NT2/D1 (cell line): ENCODE data around the gene TMEM165.

Experiments used
- DNase-seq: peaks from one replicate; pipeline ENCODE4 v3.0.0-alpha.2; 2011; ENCODE audit warnings: low read depth, low spot score
- H3K27me3 ChIP-seq: 2 replicates; pipeline ENCODE4 v1.6.0; 2011; ENCODE audit warnings: mild to moderate bottlenecking; ENCODE audit not compliant: insufficient read length, insufficient read depth
- H3K36me3 ChIP-seq: 2 replicates; pipeline ENCODE4 v1.6.1; 2011; ENCODE audit warnings: mild to moderate bottlenecking, low read length, mixed read lengths; ENCODE audit not compliant: insufficient read depth, insufficient read length
- H3K4me1 ChIP-seq: 2 replicates; pipeline ENCODE4 v1.5.1; 2011; ENCODE audit not compliant: insufficient read depth, insufficient read length
- H3K4me3 ChIP-seq: 2 replicates; pipeline ENCODE4 v1.5.1; 2011; ENCODE audit warnings: low read depth; ENCODE audit not compliant: insufficient read length
- H3K9ac ChIP-seq: 2 replicates; pipeline ENCODE4 v1.6.0; 2011; ENCODE audit warnings: low read depth; ENCODE audit not compliant: insufficient read length
- H3K9me3 ChIP-seq: 2 replicates; pipeline ENCODE4 v1.5.1; 2011; ENCODE audit warnings: mild to moderate bottlenecking, low read length; ENCODE audit not compliant: insufficient read depth
- SUZ12 ChIP-seq: IDR thresholded peaks from 2 replicates; pipeline ENCODE4 v1.6.1; 2011; ENCODE audit not compliant: insufficient read length, insufficient read depth; ENCODE audit errors: extremely low read depth
- YY1 ChIP-seq: IDR thresholded peaks from 2 replicates; pipeline ENCODE4 v1.6.1; 2011; ENCODE audit not compliant: insufficient read length, insufficient read depth
- ZNF274 ChIP-seq: IDR thresholded peaks from 2 replicates; pipeline ENCODE4 v1.6.1; 2011; ENCODE audit warnings: mild to moderate bottlenecking, low read depth, low read length

The TMEM165 gene

DNA sequence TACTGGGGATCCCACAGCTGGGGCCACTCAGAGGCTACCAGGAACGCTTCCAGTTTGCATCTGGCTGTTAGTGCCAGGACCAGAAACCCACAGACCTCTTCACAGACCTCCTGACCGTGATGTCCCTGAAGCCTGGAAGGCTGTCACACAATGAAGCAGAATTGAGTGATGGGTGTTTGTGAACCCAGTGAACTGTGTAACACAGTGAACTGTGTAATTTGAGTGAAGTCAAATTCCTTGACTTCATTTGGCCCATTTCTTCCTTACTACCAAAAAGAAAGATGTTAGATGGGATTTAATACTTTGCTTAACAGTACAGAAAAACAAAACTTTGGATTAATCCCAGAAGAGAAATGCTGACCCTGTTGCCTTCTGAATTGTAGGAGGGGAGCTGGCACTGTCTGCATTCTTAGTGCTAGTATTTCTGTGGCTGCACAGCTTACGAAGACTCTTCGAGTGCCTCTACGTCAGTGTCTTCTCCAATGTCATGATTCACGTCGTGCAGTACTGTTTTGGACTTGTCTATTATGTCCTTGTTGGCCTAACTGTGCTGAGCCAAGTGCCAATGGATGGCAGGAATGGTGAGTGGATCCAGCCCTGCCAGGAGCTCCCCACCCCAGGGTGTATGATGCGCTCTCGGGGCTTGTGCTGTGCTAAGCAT, 31.9 kb upstream of the TMEM165 start:
- Histone ChIP-seq H3K27me3 (no peaks in the 10 kb centered on the region), H3K36me3 (peaks cover 21% of the 10 kb centered on the region)
- TF ChIP-seq SUZ12: no peak
- no peak for TF ChIP-seq YY1
- TF ChIP-seq ZNF274: no peak

DNA sequence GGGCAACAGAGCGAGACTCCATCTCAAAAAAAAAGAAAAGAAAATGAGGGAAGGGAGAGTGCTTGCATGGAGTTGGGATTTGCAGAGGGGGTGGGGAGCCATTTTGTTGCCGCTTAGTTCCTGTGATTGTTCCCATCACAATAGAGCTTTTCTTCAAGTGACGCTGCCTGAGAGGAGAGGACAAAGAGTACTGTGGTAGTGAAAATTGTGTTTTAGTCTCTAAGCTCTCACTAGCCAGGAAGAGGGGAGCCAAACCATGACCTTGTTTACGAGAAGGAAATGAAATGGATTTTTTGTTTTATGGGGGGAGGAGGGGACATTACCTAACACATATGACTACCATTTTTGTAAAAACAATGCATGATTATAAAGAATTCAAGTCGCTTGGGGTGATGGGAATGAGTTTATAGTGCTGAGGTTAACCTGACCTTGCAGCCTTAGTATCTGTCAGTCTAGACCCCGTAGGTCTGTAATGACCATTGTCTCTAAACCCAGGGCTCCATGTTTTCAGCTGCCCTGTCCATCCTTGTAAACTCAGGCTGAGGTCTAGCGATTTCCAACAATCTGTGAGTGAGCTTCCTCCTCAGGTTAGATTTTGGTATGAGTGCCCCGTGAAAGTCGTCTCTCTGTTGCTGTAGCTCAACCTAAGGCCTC, 30.9 kb upstream of the TMEM165 start:
- no peak overlapping the region for H3K4me3 ChIP-seq
- H3K36me3 ChIP-seq: peaks cover 21% of the 10 kb centered on the region
- H3K27me3 ChIP-seq: no peaks in the 10 kb centered on the region
- no peaks in the 10 kb centered on the region for H3K4me1 ChIP-seq
- peak; percentile 43 for DNase-seq
- no peaks in the 10 kb centered on the region for H3K9me3 ChIP-seq
- TF ChIP-seq ZNF274 (no peak), YY1 (no peak), SUZ12 (no peak)
- no peak overlapping the region for H3K9ac ChIP-seq

More for the DNA sequence above, 31.9 kb upstream of the TMEM165 start:
- no peak for DNase-seq
- Histone ChIP-seq H3K9ac (no peak overlapping the region), H3K4me1 (no peaks in the 10 kb centered on the region), H3K9me3 (no peaks in the 10 kb centered on the region), H3K4me3 (no peak overlapping the region)

DNA sequence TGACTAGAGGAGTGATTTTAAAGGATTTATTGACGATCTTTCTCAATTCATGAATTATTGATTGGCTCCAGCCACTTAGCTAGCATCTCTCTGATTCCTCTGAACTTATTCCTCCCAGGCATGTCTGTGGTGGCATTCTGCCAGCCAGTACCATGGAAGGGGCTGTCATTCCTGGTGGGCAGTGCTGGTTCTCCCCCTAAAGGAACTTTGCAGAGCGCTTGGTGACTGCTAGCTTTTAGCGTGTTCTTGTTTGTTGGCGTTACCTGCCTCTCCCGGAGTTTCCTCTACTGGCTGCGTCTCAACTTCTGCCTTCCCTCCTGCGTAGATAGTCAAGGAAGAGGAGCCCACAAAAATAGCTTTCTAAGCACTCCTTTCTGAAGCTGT, 30.4 kb upstream of the TMEM165 start:
- TF ChIP-seq ZNF274 (no peak), YY1 (no peak), SUZ12 (no peak)
- Histone ChIP-seq H3K4me1 (no peaks in the 10 kb centered on the region), H3K9ac (no peak overlapping the region), H3K4me3 (no peak overlapping the region), H3K27me3 (no peaks in the 10 kb centered on the region), H3K9me3 (no peaks in the 10 kb centered on the region), H3K36me3 (peaks cover 21% of the 10 kb centered on the region)
- DNase-seq: no peak

DNA sequence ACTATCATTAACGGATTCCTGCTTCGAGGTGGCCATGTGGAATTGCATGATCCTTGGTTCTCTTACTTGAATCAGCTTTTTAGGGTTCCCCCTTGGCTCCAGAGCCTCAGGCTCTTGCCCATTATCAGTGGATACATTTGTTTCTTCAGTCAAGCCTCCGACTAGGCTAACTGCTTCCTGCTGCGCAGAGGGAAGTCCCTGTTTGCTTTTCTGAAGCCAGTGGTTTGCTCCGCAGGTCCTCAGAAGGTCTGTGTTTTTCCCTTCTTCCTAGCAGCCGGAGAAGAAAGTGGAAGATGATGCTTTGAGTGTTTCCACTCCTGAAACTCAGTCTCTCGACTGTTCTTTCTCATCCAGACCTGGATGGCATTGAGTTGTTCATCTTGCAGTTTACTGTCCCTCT, 29.1 kb upstream of the TMEM165 start:
- TF ChIP-seq ZNF274 (no peak), SUZ12 (no peak), YY1 (no peak)
- Histone ChIP-seq H3K9me3 (no peaks in the 10 kb centered on the region), H3K27me3 (no peaks in the 10 kb centered on the region), H3K4me3 (no peak overlapping the region), H3K4me1 (no peaks in the 10 kb centered on the region), H3K36me3 (peaks cover 23% of the 10 kb centered on the region), H3K9ac (no peak overlapping the region)
- DNase-seq: no peak

DNA sequence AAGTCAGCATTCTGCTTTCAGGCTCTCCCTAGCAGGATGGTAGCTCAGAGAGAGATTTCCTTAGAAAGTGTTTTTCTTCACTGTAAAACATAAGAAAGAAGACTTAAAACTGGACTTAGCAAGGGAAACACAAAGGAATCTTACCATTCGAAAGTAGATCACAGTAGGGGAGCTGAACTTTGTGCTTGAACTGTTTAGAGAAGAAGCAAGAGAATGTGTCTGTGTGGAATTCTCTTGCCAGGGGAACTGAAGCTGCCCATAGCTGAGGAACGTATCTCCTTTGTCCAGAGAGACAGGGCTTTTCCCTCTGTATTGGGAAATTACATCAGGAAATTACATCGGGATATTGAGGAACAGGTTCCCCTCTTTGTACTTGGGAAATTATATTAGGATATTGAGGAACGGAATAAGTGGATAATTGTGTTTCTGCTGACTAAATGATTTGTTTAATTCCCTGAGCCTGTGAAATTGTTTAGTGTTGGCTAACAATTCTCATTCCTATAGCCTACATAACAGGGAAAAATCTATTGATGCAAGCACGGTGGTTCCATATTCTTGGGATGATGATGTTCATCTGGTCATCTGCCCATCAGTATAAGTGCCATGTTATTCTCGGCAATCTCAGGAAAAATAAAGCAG, 28.6 kb upstream of the TMEM165 start:
- peaks cover 23% of the 10 kb centered on the region for H3K36me3 ChIP-seq
- H3K4me3 ChIP-seq: no peak overlapping the region
- H3K9me3 ChIP-seq: no peaks in the 10 kb centered on the region
- DNase-seq: no peak
- H3K27me3 ChIP-seq: no peaks in the 10 kb centered on the region
- TF ChIP-seq SUZ12: no peak
- no peak for TF ChIP-seq YY1
- TF ChIP-seq ZNF274: no peak
- no peaks in the 10 kb centered on the region for H3K4me1 ChIP-seq
- no peak overlapping the region for H3K9ac ChIP-seq

DNA sequence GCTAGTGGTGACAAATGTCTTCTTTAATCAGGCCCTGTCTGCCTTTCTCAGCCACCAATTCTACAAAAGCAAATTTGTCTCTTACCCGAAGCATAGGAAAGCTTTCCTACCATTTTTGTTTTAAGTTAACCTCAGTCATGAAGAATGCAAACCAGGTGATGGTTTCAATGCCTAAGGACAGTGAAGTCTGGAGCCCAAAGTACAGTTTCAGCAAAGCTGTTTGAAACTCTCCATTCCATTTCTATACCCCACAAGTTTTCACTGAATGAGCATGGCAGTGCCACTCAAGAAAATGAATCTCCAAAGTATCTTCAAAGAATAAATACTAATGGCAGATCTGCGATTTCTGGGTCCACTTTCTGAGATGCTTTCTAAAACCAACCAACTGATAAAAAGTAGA, 25.8 kb upstream of the TMEM165 start:
- no peak for TF ChIP-seq SUZ12
- TF ChIP-seq ZNF274: no peak
- H3K9me3 ChIP-seq: no peaks in the 10 kb centered on the region
- no peak for DNase-seq

DNA sequence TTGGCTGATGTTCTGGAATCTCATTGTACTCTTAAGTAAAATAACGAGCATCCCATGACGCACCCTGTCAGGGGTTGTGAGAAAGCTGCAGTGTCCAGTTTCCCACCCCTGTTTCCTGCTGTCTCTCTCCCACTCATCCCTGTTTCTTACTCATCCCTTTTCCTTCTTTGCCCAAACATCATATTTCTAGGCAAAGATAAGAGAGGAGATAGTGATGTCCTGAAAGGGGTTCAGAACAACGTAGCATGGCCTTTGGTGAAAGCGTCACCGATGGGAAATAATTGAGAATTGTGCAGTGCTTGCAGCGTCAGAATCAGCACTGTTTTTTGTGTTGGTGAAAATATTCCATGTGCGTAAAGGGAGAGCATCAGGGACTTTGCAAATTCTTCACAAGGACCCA, 23.5 kb upstream of the TMEM165 start:
- no peaks in the 10 kb centered on the region for H3K9me3 ChIP-seq
- DNase-seq: no peak
- no peak overlapping the region for H3K9ac ChIP-seq
- no peaks in the 10 kb centered on the region for H3K4me1 ChIP-seq
- TF ChIP-seq ZNF274 (no peak), YY1 (no peak), SUZ12 (no peak)
- H3K27me3 ChIP-seq: no peaks in the 10 kb centered on the region
- no peak overlapping the region for H3K4me3 ChIP-seq
- H3K36me3 ChIP-seq: peaks cover 6% of the 10 kb centered on the region

More for the DNA sequence above, 25.8 kb upstream of the TMEM165 start:
- Histone ChIP-seq H3K9ac (no peak overlapping the region), H3K4me1 (no peaks in the 10 kb centered on the region), H3K27me3 (no peaks in the 10 kb centered on the region), H3K4me3 (no peak overlapping the region), H3K36me3 (peaks cover 14% of the 10 kb centered on the region)
